Measurements from ENCODE around the gene ZBTB16.

DNA sequence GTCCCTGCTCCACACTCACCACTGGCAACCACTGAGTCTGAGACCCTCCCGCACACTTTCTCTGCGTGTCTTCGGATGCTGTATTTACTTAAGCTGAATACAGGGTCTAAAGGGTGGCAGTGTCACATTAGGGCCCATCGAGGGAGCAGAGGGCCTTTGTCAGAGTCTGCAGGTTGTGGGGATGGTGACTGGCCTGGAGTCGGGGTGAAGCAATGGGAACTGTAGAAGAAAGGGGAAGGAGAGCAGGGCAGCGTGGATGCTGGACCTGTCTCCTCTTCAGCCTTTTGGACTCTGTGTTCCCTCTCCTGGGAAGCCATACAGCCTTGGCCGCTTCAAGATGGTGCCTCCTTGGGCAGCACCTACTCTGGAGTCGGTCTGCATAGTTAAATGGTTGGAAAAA, 61.1 kb downstream of the ZBTB16 start:
- TF ChIP-seq EZH2 (IDR thresholded peaks at IDR 0.05) (no peak), POLR2AphosphoS5 (IDR thresholded peaks at IDR 0.05; ENCODE audit: borderline replicate concordance, low read depth, low read length) (no peak), FOXP2 (optimal IDR thresholded peaks at IDR 0.05; ENCODE audit: control extremely low read depth, extremely low read length, insufficient read depth) (no peak)
